ENCODE results near the gene PPP3CB.

Gene PPP3CB

DNA sequence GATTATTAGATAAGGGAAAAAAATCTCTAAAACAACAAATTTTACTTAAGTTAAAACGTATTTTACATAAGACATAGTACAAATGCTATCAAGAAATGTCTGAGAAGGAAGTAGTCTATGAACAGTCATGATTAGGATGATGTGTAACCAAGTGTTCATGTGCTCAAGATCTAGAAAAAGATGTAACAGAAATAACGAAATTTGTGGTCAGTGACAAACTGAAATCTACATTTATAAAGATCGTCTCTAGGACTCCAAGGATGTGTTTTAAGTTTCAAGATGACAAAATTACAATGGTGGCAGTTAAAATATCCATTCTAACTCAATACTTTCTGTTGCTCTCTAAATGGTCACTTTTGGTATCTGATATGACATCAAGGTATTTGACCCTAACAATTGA is 17.2 kb downstream of the PPP3CB start:
- no peak for DNase-seq

DNA sequence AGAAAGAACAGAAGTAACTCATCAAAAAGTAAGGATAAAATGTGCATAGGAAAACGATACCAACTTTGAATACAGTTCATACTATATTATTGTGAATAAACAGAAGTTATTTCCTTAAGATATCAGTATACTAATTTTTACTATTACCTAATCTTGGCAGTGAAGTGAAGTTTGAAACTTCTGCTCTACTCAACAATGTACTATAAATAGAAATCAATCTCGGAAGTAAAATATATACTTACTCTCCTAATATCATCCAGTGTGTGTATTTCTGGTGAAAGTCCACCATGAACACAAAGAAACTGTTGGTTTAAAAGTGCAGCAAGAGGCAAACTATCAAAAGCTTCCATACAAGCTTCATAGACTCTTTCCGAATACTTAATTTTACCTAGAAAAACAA is 24.6 kb downstream of the PPP3CB start:
- DNase-seq: no peak

DNA sequence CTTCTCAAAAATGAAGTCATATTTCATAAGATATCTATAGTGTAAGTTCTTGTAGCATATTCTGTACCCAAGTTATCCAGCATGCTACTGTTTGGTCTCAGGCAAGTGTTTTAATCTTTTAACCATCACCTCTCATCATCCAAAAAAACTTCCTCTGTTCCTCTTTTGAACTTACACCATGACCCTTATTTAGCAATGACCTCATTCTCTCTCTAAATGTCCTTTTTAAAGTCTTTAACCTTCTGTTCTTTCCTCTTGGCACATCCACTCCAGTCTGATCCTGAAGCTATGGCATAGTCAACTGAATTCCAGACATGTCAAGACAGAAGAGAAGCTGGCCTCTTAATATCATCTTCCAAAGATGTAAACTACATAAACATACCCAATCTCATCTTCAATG is 26.2 kb downstream of the PPP3CB start:
- no peak for DNase-seq

DNA sequence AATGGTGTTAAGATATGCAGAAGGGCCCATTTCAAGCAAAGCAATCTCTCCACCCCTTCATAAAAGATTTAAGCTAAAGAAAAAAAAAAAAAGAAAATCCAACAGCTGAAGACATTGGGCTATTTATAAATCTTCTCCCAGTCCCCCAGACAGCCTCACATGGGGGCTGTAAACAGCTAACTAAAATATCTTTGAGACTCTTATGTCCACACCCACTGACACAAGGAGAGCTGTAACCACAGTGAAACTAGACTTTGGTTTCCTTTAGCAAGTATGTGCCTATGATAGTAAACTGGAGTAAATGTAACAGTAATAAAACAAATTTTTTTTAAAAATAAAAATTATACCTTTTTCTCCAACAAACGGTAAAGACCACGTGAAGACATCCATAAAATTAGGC is 28.6 kb downstream of the PPP3CB start:
- peak in 1 of 2 donors; percentile 20 for DNase-seq

DNA sequence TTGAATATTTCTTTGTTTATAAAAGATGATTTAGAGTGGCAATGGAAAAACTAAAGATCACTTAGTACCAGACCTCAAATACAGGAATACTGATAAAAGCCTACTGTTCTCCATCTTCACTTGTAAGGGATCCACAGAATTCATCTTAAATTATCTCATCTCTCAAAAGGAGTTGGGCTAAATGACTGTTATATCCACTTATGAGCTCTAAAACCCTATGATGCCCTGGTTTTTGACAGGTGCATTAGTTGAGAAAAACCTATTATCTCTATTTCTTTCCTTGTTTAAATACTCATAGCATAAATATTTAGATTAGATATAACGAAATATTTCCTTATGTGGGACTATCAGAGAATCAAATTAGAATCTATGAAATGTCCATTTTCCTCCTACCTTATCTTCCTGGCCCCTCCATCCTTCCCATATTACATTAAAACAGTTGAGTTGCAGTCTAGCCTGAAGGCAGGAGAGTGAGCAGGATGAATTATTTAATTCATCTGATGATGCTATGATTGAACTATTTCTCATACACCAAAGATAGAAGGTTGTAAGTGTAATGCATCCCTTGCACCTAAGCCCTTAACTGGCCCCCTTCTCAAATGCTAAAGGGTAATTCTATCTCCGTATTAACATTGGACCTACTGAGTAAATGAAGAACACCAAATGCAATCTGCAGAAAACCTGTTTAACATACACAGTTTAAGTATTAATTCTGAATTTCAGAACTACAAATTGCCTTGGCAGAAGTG is 29.7 kb downstream of the PPP3CB start:
- DNase-seq: no peak

GRCh38 chr10:73460897-73461296 is 34.9 kb downstream of the PPP3CB start:
- no peak for DNase-seq

DNA sequence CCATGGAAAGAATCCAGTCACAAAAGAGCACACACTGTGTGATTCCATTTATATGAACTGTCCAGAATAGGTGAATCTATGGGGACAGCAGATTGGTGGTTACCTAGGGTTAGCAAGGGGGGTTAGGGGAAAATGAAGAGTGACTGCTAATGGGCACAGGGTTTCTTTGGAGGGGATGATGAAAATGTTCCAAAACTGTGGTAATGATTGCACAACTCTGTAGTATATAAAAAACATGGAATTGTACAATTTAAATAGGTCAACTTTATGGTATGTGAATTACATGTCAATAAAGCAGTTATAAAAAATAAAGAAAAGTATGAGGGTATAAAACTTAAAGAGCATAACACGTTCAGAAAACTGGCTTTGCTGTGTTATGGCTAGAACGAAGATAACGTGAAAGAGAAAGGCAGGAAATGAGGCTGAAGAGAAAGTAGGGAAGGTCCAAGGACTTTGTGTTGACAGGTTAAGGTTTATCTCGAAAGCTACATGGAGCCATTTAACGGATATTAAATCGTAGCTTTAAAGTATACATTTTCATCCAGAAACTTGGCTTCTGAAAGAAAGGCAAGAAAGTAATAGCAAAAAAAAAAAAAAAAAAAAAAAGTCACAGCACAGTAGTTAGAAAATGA is 36.0 kb downstream of the PPP3CB start:
- DNase-seq: no peak

DNA sequence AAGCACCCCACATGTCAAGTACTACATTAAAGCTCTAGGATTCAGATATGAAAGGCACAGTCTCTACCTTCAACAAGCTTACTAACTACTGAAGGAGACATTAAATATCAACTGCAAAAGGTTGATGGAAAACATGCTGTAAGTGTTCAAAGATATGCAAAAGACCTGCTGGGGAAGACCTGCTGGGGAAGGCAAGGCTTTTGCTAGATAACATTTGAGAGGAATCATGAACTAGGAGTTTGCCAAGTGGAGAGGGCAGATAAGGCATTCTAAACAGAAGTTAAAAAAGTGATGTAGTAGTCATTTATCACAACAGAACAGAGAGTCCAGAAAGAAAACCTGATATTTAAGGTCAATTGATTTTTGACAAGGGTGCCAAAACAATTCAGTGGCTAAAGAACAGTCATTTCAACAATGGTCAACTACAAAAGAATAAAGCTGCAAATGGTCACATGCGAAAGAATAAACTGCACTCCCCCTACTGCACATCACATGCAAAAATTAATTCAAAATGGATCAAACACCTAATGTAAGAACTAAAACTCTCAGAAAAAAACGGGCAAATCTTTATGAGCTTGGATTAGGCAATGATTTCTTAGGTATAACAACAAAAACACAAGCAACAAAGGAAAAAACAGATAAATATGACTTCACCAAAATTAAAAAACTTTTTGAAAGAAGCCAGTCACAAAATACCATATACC is 39.5 kb downstream of the PPP3CB start:
- DNase-seq: no peak

GRCh38 chr10:73449113-73449512 is 46.7 kb downstream of the PPP3CB start:
- DNase-seq: no peak

DNA sequence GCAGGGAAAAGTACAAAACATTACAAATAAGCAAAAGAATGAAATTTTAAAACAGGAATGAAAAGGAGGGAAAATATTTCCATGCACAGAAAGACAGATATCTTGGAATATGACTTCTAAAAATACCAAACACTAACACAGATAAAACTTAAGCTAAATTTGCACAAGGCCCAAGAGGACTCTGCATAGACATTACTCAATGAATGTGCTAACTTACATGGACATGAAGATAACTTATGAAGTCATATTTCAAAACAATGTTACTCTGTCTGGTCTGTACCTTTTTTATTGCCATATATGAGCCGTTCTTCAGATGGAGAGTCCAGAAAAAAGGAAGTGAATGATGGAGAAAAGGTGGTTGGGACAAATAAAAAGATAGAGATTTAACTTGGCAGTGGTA is 47.4 kb downstream of the PPP3CB start:
- no peak for DNase-seq

GRCh38 chr10:73446926-73447325 is 48.9 kb downstream of the PPP3CB start:
- DNase-seq: no peak

- no peak for DNase-seq
Observed at GRCh38 chr10:73444457-73444856, 51.4 kb downstream of the PPP3CB start.

GRCh38 chr10:73439605-73440312 is 56.1 kb downstream of the PPP3CB start:
- DNase-seq: no peak

- no peak for DNase-seq
Observed at GRCh38 chr10:73439055-73439454, 56.8 kb downstream of the PPP3CB start.

GRCh38 chr10:73433538-73433867 is 62.3 kb downstream of the PPP3CB start, which contains the start of gene MSS51:
Gene MSS51, minus strand, starts transcription at chr10:73433561. Its CDS starts 5,277 bp downstream, at chr10:73428284.
- no peak for DNase-seq

DNA sequence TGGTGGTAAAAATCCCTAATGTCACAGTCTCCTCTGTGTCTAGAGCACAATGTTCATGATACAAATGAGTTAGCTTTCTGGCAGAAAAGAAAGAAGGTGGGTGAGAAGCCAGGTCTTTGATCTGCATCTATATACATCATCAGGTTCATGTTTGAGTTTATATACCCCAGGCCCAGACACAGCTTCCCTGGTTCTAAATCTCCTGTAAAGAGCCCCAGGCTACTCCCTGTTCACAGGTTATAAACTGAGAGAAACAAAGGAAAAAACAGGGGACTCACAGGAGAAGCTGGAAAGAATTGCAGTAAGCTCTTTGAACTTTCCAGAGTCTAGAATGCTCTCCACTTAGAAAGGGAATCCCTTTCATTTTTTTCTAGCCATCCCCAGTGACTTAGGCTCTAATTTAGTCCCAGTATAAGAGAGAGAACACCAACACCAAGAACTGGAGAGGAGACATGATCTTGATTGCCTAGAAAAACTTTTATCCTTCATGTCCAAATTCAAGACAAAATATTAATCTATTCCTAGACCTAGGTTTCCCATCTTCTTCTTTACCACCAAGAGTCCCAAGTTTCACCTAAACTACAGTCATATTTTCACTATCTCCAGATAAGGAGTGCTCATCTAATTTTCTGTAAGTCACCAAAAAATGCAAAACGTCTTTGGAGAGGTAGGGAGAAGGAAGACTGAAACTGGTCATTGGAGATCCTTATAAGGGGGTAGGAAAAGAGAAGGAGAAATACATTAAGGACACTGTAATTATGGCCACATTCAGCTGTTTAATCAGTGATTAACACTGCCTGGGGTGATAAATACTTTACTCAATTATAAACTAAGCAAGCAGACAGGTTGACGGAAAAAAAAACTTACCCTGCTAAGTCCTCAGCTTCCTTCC is 62.9 kb downstream of the PPP3CB start:
- no peak for DNase-seq

- DNase-seq: no peak
Observed at GRCh38 chr10:73426318-73426717, 69.5 kb downstream of the PPP3CB start.

- no peak for DNase-seq
Observed at GRCh38 chr10:73424478-73424877, 71.3 kb downstream of the PPP3CB start.

DNA sequence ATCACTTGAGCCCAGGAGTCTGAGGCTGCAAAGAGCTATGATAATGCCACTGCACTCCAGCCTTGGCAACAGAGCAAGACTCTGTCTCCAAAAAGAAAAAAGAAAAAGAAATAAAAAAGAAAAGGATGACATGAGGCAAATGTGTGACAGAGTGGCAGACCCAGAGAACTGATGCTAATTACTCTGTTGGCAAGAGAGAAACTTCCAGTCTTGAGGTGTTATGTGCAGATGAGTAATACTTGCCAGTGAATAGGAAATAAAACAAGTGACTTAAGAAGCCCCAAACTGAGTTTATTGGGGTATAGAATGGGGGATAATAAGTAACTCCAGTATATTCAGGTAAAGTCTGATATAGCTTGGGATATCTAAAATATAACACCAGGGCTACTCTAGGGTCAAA is 72.5 kb downstream of the PPP3CB start:
- DNase-seq: no peak

DNA sequence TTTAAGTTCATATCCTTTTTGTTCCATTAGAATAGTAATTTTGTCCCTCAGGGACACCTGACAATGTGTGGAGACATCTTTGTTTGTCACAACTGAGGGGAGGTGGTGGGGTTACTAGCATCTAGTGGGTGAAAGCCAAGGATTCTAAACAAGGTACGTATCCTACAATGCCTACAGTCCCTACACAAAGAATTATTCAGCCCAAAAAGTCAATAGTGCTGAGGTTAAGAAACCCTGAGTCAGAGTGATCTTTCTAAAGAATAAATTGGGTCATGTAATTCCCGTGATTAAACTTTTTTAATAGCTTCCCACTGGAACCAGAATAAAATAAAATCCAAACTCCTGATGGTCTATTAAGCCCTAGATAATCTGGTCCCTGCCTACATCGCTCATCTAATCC is 79.3 kb downstream of the PPP3CB start:
- DNase-seq: no peak

GRCh38 chr10:73414230-73414945 is 81.4 kb downstream of the PPP3CB start:
- DNase-seq: peak in 1 of 2 donors; percentile 10
